Testis (tissue), 2 donors: ENCODE results near the gene PAX7.

Experiments
- POLR2A ChIP-seq: fragments of 450-650 bp; IDR thresholded peaks from one replicate; pipeline ENCODE4 v1.6.1; 2017; ENCODE audit warnings: antibody characterized with exemption, mild to moderate bottlenecking, moderate library complexity
- TF ChIP-seq, protein P1 (sequence below), 3 experiments: fragments of 450-650 bp in 2 of 3; fragments of 200-600 bp in 1 of 3; sonication (generic) in 1 of 3; IDR thresholded peaks; one replicate each; pipeline ENCODE4 v1.5.1; 2016 to 2019; ENCODE audit warnings: antibody characterized with exemption in 3 of 3, mild to moderate bottlenecking in 2 of 3, moderate library complexity in 1 of 3

- TF ChIP-seq, protein P1, sequence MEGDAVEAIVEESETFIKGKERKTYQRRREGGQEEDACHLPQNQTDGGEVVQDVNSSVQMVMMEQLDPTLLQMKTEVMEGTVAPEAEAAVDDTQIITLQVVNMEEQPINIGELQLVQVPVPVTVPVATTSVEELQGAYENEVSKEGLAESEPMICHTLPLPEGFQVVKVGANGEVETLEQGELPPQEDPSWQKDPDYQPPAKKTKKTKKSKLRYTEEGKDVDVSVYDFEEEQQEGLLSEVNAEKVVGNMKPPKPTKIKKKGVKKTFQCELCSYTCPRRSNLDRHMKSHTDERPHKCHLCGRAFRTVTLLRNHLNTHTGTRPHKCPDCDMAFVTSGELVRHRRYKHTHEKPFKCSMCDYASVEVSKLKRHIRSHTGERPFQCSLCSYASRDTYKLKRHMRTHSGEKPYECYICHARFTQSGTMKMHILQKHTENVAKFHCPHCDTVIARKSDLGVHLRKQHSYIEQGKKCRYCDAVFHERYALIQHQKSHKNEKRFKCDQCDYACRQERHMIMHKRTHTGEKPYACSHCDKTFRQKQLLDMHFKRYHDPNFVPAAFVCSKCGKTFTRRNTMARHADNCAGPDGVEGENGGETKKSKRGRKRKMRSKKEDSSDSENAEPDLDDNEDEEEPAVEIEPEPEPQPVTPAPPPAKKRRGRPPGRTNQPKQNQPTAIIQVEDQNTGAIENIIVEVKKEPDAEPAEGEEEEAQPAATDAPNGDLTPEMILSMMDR (IDR thresholded peaks at IDR 0.05) = no peak
- no peak for TF ChIP-seq POLR2A
These were observed 17.1 kb downstream of the PAX7 start for GRCh38 chr1:18647681-18648214.
